Measurements from ENCODE around the gene PHLPP1. TPM values are rescaled to one million over a fixed set of nuclear protein-coding genes. Genes with fewer than 3 reads are reported as not detected.

Gene PHLPP1
- total RNA-seq, 1 donor from 2014 or later = 3.4 TPM

DNA sequence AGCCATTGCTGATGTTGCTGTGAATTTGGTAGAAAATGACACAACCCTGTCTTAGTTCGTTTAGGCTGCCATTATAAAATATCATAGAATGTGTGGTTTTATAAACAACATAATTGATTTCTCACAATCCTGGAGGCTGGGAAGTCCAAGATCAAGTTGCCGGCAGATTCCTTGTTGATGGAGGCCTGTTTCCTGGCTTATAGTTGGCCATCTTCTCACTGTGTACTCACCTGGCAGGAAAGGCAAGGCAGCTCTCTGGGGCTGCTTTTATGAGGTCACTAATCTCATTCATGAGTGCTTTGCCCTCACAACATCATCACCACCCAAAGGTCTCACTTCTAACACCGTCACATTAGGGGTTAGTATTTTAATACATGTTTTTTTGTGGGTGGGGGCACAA is 58.4 kb downstream of the PHLPP1 start:
- FAIRE-seq (no peak), DNase-seq (ENCODE audit: low read depth) (no peak)
- Histone ChIP-seq H3K4me3 (ENCODE audit: low read depth, low read length) (no peak overlapping the region), H3K36me3 (ENCODE audit: control insufficient read depth, insufficient read depth, low read length) (no peaks in the 10 kb centered on the region), H3K27me3 (ENCODE audit: control insufficient read depth, insufficient read depth, low read length) (no peaks in the 10 kb centered on the region)
- no peak for TF ChIP-seq CTCF (IDR thresholded peaks at IDR 0.05; ENCODE audit: insufficient read depth, low read length, severe bottlenecking)

GRCh38 chr18:62776024-62776570 is 60.8 kb downstream of the PHLPP1 start:
- Histone ChIP-seq H3K27me3 (ENCODE audit: control insufficient read depth, insufficient read depth, low read length) (no peaks in the 10 kb centered on the region), H3K36me3 (ENCODE audit: control insufficient read depth, insufficient read depth, low read length) (no peaks in the 10 kb centered on the region), H3K4me3 (ENCODE audit: low read depth, low read length) (no peak overlapping the region)
- FAIRE-seq (no peak), DNase-seq (ENCODE audit: low read depth) (no peak)
- no peak for TF ChIP-seq CTCF (IDR thresholded peaks at IDR 0.05; ENCODE audit: insufficient read depth, low read length, severe bottlenecking)

DNA sequence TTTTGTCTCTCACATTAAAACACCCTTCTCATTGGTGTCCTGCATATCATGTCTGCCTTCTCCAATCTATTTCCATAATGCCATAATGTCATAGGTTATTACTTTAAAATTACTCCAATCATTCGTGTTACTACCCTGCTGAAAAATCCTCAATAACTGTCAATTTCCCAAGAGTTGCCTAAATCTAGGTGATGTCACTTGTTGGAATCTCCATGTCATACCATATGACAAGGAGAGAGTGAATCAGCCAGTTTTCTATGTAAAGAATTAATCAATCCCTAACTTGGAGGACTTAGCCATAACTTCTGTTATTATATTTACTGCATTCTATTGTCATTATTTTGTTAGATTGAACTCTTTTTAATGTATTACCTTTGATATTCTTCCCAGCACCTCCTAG is 62.5 kb downstream of the PHLPP1 start:
- FAIRE-seq (no peak), DNase-seq (ENCODE audit: low read depth) (no peak)
- no peak overlapping the region for H3K4me3 ChIP-seq (ENCODE audit: low read depth, low read length)
- no peaks in the 10 kb centered on the region for H3K36me3 ChIP-seq (ENCODE audit: control insufficient read depth, insufficient read depth, low read length)
- no peak for TF ChIP-seq CTCF (IDR thresholded peaks at IDR 0.05; ENCODE audit: insufficient read depth, low read length, severe bottlenecking)
- H3K27me3 ChIP-seq (ENCODE audit: control insufficient read depth, insufficient read depth, low read length) = no peaks in the 10 kb centered on the region

- FAIRE-seq = no peak
Observed at GRCh38 chr18:62778976-62779869, 63.9 kb downstream of the PHLPP1 start.

DNA sequence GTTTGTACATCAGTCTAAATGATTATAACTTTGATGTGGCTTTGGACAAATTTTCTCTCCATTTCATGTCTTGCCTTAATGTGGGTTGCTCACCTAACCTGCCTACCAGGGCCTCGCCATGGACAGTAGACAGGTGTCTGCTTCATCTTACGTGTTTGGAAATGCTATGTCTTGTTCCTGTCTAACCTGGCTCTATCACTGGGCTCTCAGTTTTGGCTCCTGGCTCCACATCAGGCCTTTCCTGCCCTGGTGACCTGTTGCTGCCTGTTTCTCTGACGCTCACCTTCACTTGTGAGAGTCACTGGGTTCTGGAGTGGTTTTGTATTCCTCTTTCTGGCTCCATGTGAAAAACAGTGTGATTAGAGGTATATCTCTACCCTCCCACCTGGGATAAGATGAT is 65.9 kb downstream of the PHLPP1 start:
- H3K4me3 ChIP-seq (ENCODE audit: low read depth, low read length) = no peak overlapping the region
- DNase-seq (ENCODE audit: low read depth) (peak; percentile 57), FAIRE-seq (no peak)
- H3K27me3 ChIP-seq (ENCODE audit: control insufficient read depth, insufficient read depth, low read length) = no peaks in the 10 kb centered on the region
- no peak for TF ChIP-seq CTCF (IDR thresholded peaks at IDR 0.05; ENCODE audit: insufficient read depth, low read length, severe bottlenecking)
- no peaks in the 10 kb centered on the region for H3K36me3 ChIP-seq (ENCODE audit: control insufficient read depth, insufficient read depth, low read length)

More at GRCh38 chr18:62778976-62779869, 63.9 kb downstream of the PHLPP1 start:
- TF ChIP-seq CTCF (IDR thresholded peaks at IDR 0.05; ENCODE audit: insufficient read depth, low read length, severe bottlenecking) = no peak
- H3K27me3 ChIP-seq (ENCODE audit: control insufficient read depth, insufficient read depth, low read length) = no peaks in the 10 kb centered on the region
- no peak overlapping the region for H3K4me3 ChIP-seq (ENCODE audit: low read depth, low read length)
- no peaks in the 10 kb centered on the region for H3K36me3 ChIP-seq (ENCODE audit: control insufficient read depth, insufficient read depth, low read length)
- no peak for DNase-seq (ENCODE audit: low read depth)
